ENCODE data around the gene OTOS.

The OTOS gene

DNA sequence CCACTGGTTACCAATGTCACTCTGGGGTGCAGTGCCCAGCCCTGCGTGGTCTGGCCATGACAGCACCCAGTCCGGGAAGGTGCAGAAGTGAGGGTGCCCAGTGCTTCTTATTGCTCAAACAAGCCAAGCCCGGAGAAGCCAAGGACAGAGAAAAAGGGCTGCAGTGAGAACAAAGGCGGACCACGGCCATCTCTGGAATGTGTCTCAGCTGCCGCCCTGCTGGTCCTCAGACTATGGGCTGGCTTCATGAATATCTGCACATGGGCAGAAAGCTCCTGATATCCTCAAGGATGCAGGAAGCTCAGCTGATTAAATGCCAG lies 33.0 kb downstream of the OTOS start:
- TF ChIP-seq MAX (IDR thresholded peaks at IDR 0.05) (no peak), RAD21 (IDR thresholded peaks at IDR 0.05; ENCODE audit: low read depth) (no peak), TCF12 (IDR thresholded peaks at IDR 0.05; ENCODE audit: low read depth) (no peak), CREB1 (IDR thresholded peaks at IDR 0.05; ENCODE audit: low read depth) (no peak), TAF1 (IDR thresholded peaks at IDR 0.05; ENCODE audit: low read depth) (no peak)

DNA sequence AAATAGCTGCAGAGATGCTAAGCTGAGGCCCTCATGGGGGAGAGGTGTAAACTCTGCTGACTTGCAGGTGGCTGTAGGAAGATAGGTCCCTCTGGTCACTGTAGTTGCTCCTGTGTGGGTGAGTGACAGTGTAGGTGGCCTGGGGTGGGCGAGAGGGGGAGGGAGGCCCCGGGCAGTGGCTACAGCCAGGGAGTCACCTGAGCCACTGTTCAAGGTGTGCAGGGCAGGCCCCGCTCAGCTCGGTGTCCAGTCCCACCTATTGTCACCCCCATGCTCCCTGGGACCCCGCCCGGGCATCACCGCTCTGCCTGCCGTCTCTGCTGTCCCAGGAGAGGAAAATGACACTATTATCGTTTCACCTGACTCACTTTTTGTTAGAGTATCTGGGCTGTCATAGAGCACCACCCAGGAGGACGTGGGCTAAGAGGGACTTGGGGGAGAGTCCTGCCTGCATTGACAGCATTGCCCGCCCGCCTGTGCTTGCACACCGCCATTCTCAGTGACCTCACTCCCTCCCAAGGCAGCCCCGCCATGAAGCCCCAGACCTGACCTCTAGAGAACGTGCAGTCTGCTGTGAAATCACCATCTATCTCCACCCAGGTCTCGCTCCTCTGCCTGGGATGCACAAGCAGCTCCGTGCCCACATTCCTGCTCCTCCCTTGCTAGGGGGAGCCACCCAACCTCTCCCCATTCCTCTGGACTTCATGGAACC lies 33.5 kb downstream of the OTOS start:
- TF ChIP-seq CREB1 (IDR thresholded peaks at IDR 0.05; ENCODE audit: low read depth) (no peak), USF1 (IDR thresholded peaks at IDR 0.05) (no peak), TEAD4 (IDR thresholded peaks at IDR 0.05) (no peak), TCF12 (IDR thresholded peaks at IDR 0.05; ENCODE audit: low read depth) (no peak), FOXM1 (IDR thresholded peaks at IDR 0.05; ENCODE audit: borderline replicate concordance, low read depth) (no peak), YY1 (IDR thresholded peaks at IDR 0.05; ENCODE audit: low read depth) (no peak), EGR1 (IDR thresholded peaks at IDR 0.05) (no peak), CEBPB (IDR thresholded peaks at IDR 0.05) (no peak), MAX (IDR thresholded peaks at IDR 0.05) (no peak), EP300 (IDR thresholded peaks at IDR 0.05; ENCODE audit: borderline replicate concordance) (no peak), REST (IDR thresholded peaks at IDR 0.05; ENCODE audit: low read depth) (no peak), NFIC (IDR thresholded peaks at IDR 0.05) (no peak), TAF1 (IDR thresholded peaks at IDR 0.05; ENCODE audit: low read depth) (no peak), RAD21 (IDR thresholded peaks at IDR 0.05; ENCODE audit: low read depth) (no peak), ZBTB7A (IDR thresholded peaks at IDR 0.05; ENCODE audit: low read depth) (no peak)

- TF ChIP-seq RAD21 (IDR thresholded peaks at IDR 0.05; ENCODE audit: low read depth): no peak
Measured at GRCh38 chr2:240105982-240106381, 34.5 kb downstream of the OTOS start.

DNA sequence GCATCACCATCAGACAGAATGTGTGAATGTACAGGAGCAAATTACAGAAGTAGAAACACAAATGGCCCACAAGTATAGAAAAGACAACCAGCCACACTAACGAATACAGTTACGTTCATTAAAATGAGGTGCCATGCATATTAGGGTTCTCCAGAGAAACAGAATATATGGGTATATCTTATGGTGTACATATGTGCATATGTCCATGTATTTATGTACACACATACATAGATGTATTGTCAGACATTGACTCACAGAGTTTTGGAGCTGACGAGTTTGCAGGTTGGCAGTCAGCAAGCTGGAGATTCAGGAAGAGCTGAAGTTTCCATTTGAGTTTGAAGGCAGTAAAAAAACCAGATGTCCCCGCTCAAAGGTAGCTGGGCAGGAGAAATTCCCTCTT lies 37.3 kb downstream of the OTOS start:
- no peak for TF ChIP-seq ZBTB7A (IDR thresholded peaks at IDR 0.05; ENCODE audit: low read depth)
- TF ChIP-seq NFIC (IDR thresholded peaks at IDR 0.05): no peak
- TF ChIP-seq RAD21 (IDR thresholded peaks at IDR 0.05; ENCODE audit: low read depth): no peak
- TF ChIP-seq EGR1 (IDR thresholded peaks at IDR 0.05): no peak
- no peak for TF ChIP-seq CREB1 (IDR thresholded peaks at IDR 0.05; ENCODE audit: low read depth)
- no peak for TF ChIP-seq CEBPB (IDR thresholded peaks at IDR 0.05)
- no peak for TF ChIP-seq FOXM1 (IDR thresholded peaks at IDR 0.05; ENCODE audit: borderline replicate concordance, low read depth)
- no peak for TF ChIP-seq YY1 (IDR thresholded peaks at IDR 0.05; ENCODE audit: low read depth)
- TF ChIP-seq TAF1 (IDR thresholded peaks at IDR 0.05; ENCODE audit: low read depth): no peak
- no peak for TF ChIP-seq EP300 (IDR thresholded peaks at IDR 0.05; ENCODE audit: borderline replicate concordance)
- TF ChIP-seq USF1 (IDR thresholded peaks at IDR 0.05): no peak

- TF ChIP-seq MAX (IDR thresholded peaks at IDR 0.05): no peak
- TF ChIP-seq YY1 (IDR thresholded peaks at IDR 0.05; ENCODE audit: low read depth): no peak
- no peak for TF ChIP-seq NFIC (IDR thresholded peaks at IDR 0.05)
- TF ChIP-seq EGR1 (IDR thresholded peaks at IDR 0.05): no peak
- TF ChIP-seq RAD21 (IDR thresholded peaks at IDR 0.05; ENCODE audit: low read depth): no peak
- no peak for TF ChIP-seq USF1 (IDR thresholded peaks at IDR 0.05)
- no peak for TF ChIP-seq CEBPB (IDR thresholded peaks at IDR 0.05)
- no peak for TF ChIP-seq ZBTB7A (IDR thresholded peaks at IDR 0.05; ENCODE audit: low read depth)
- no peak for TF ChIP-seq FOXM1 (IDR thresholded peaks at IDR 0.05; ENCODE audit: borderline replicate concordance, low read depth)
- no peak for TF ChIP-seq EP300 (IDR thresholded peaks at IDR 0.05; ENCODE audit: borderline replicate concordance)
- no peak for TF ChIP-seq TEAD4 (IDR thresholded peaks at IDR 0.05)
- TF ChIP-seq REST (IDR thresholded peaks at IDR 0.05; ENCODE audit: low read depth): no peak
- TF ChIP-seq CREB1 (IDR thresholded peaks at IDR 0.05; ENCODE audit: low read depth): no peak
- TF ChIP-seq TCF12 (IDR thresholded peaks at IDR 0.05; ENCODE audit: low read depth): no peak
Measured at GRCh38 chr2:240098349-240098748, 42.1 kb downstream of the OTOS start.
